ENCODE data around the gene KCNQ1. TPM values are rescaled to one million over a fixed set of nuclear protein-coding genes. Genes with fewer than 3 reads are reported as not detected.

The KCNQ1 gene
- total and polyA plus RNA-seq, 9 donors: 1.4 to 17.2 (median 3.8) TPM

DNA sequence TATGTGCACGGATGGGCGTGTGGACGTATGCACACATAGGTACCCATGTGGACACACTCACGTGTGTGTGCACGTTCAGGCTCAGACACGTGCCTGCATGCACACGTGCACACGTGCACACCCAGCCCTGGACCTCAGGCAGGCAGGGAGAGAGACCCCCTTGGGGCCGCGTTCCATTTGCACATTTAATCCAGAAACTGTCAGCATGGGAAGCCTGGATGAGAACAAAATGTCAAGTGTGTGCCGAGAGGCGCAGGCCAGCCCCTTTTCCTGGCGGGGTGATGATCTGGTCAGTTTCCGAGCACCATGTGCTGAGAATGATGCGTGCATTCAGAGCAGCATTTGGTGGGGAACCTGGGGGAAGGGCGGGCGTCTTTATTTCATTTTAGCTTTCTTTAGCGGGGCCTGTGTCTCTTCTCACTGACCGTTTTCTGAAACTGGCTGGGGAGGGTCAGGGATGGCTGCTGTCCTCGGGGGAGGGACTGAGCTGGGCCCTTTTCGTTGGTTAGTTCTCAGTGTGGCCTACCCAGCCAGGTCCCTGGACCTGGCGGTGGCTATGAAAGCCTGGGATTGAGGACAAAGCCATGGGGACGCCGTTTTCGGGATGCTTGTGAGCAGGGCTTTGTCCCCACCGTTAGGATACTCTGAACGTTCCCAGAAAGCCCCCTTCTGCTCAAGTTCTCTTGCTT, 96.3 kb downstream of the KCNQ1 start:
- Histone ChIP-seq H3K27ac (no peak overlapping the region), H3K36me3 (no peaks in the 10 kb centered on the region), H3K9me3 (no peaks in the 10 kb centered on the region), H3K27me3 (no peaks in the 10 kb centered on the region), H3K4me1 (ENCODE audit: insufficient read depth) (no peaks in the 10 kb centered on the region), H3K4me3 (no peak overlapping the region)
- WGBS, 3 donors: 90 to 93% (median 90%) methylated on average over 27 of the region's 27 CpGs
- intact Hi-C loops (cut with DNase I): no loop called here
- DNase-seq: peak in 3 of 5 donors; percentile 3 to 19 (median 7)
- TF ChIP-seq EP300 (IDR thresholded peaks at IDR 0.05) (no peak), POLR2A (IDR thresholded peaks at IDR 0.05) (no peak)
- TF ChIP-seq, protein P1, sequence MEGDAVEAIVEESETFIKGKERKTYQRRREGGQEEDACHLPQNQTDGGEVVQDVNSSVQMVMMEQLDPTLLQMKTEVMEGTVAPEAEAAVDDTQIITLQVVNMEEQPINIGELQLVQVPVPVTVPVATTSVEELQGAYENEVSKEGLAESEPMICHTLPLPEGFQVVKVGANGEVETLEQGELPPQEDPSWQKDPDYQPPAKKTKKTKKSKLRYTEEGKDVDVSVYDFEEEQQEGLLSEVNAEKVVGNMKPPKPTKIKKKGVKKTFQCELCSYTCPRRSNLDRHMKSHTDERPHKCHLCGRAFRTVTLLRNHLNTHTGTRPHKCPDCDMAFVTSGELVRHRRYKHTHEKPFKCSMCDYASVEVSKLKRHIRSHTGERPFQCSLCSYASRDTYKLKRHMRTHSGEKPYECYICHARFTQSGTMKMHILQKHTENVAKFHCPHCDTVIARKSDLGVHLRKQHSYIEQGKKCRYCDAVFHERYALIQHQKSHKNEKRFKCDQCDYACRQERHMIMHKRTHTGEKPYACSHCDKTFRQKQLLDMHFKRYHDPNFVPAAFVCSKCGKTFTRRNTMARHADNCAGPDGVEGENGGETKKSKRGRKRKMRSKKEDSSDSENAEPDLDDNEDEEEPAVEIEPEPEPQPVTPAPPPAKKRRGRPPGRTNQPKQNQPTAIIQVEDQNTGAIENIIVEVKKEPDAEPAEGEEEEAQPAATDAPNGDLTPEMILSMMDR (IDR thresholded peaks at IDR 0.05): no peak

DNA sequence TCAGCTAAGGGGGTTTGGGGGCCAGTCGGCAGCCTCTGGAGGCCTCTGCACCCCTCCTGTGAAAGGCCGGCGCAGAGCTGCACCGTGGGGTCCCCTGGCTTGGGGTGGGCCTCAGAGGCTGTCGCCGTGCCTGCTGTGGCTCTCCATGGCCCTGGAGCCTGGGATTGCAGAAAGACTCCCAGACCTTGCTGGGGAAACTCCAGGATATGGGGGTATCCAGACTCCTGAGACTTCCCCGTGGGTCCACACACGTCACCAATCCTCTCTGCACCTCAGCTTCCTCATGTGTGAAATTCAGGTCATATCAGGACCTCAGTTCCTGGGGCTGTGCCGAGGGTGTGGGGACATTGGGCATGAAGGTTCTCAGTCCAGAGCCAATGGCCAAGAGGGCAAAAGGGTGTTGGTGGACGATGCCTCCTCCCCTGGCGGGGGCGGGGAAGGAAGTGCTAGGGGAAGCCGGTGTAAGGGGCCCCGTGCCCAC, 97.1 kb downstream of the KCNQ1 start:
- TF ChIP-seq POLR2A (IDR thresholded peaks at IDR 0.05) (no peak), EP300 (IDR thresholded peaks at IDR 0.05) (no peak)
- TF ChIP-seq, protein P1 (IDR thresholded peaks at IDR 0.05): no peak
- WGBS, 3 donors: 83 to 92% (median 84%) methylated on average over 10 to 14 of the region's 14 CpGs
- H3K27ac ChIP-seq: no peak overlapping the region
- H3K36me3 ChIP-seq: no peaks in the 10 kb centered on the region
- H3K4me1 ChIP-seq (ENCODE audit: insufficient read depth): no peaks in the 10 kb centered on the region
- intact Hi-C loops (cut with DNase I): no loop called here
- no peaks in the 10 kb centered on the region for H3K27me3 ChIP-seq
- no peaks in the 10 kb centered on the region for H3K9me3 ChIP-seq
- peak in 3 of 5 donors; percentile 13 to 21 (median 15) for DNase-seq
- H3K4me3 ChIP-seq: no peak overlapping the region

DNA sequence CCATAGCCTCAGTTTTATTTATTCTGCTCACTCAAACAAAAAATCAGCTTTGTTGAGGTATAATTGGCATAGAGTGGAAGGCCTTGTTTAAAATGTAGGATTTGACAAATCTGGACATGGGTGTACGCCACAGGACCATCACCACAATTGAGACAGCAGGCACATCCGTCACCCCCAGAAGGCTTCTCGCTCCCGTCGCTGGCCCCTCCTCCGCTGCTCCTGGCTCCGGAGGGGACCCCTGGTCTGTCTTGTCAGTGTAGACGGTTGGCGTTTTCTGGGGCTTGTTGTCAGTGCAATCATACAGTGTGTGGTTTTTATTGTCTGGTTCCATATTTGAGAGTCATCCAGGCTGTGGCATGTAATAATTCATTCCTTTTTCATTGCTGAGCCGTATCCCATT, 97.6 kb downstream of the KCNQ1 start:
- intact Hi-C loops (cut with DNase I): no loop called here
- TF ChIP-seq, protein P1 (IDR thresholded peaks at IDR 0.05): no peak
- no peak for TF ChIP-seq POLR2A (IDR thresholded peaks at IDR 0.05)
- TF ChIP-seq EP300 (IDR thresholded peaks at IDR 0.05): no peak
- 92 to 93% (median 92%) methylated on average over 10 of the region's 10 CpGs for WGBS, 3 donors
- peak in 2 of 5 donors; percentile 10 to 19 for DNase-seq
- Histone ChIP-seq H3K4me3 (no peak overlapping the region), H3K4me1 (ENCODE audit: insufficient read depth) (no peaks in the 10 kb centered on the region), H3K27me3 (no peaks in the 10 kb centered on the region), H3K9me3 (no peaks in the 10 kb centered on the region), H3K36me3 (no peaks in the 10 kb centered on the region), H3K27ac (no peak overlapping the region)

DNA sequence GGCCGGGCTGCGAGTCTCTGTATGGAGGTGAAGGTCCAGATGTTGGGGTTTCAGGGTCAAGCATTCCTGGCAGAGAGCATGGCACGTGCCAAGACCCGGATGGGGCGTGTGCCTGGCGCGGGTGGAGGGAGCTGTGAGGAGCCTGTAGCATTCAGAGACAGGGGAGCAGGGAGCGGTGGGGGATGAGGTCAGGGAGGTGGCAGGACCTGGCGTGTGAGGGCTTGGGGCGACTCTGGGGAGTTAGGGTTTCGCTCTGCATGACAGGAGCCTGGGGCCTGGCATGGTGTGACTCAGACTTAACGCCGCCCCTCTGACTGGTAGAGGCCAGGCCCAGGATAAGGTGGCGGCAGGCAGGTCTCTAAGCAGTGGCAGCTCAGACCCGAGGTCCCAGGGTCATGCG, 103.0 kb downstream of the KCNQ1 start:
- Histone ChIP-seq H3K4me1 (ENCODE audit: insufficient read depth) (no peaks in the 10 kb centered on the region), H3K4me3 (no peak overlapping the region), H3K27ac (no peak overlapping the region), H3K9me3 (no peaks in the 10 kb centered on the region), H3K27me3 (no peaks in the 10 kb centered on the region), H3K36me3 (no peaks in the 10 kb centered on the region)
- peak in 3 of 5 donors; percentile 10 to 25 (median 13) for DNase-seq
- TF ChIP-seq POLR2A (IDR thresholded peaks at IDR 0.05) (no peak), EP300 (IDR thresholded peaks at IDR 0.05) (no peak)
- TF ChIP-seq, protein P1 (IDR thresholded peaks at IDR 0.05): no peak
- intact Hi-C loops (cut with DNase I): no loop called here
- 88 to 92% (median 91%) methylated on average over 16 of the region's 16 CpGs for WGBS, 3 donors
